ENCODE data around the gene PLEKHN1.
"Not testable (repeated sequence)": the region's sequence is repeated elsewhere in the genome, so short reads cannot be mapped to it uniquely, and the experiment has no call there.

PLEKHN1 gene

GRCh38 chr1:1003618-1004419 is 37.5 kb downstream of the PLEKHN1 start:
- no peak for TF ChIP-seq Cebpa-rat (IDR thresholded peaks at IDR 0.05)
- peaks cover 70% of the 10 kb centered on the region for H3K4me1 ChIP-seq
- H3K36me3 ChIP-seq: no peaks in the 10 kb centered on the region
- no peak overlapping the region for H3K27ac ChIP-seq
- H3K9me3 ChIP-seq: no peaks in the 10 kb centered on the region
- H3K4me2 ChIP-seq: peak overlapping the region; percentile 88
- peaks cover 45% of the 10 kb centered on the region for H4K20me1 ChIP-seq
- no peak overlapping the region for H3K4me3 ChIP-seq
- peaks cover 58% of the 10 kb centered on the region for H3K27me3 ChIP-seq
- H3K9ac ChIP-seq: 0 out of 2 replicates have a peak overlapping the region, but pooled peaks have one; percentile 49

- Histone ChIP-seq H3K4me3 (no peak overlapping the region), H3K9me3 (no peaks in the 10 kb centered on the region), H3K4me1 (peaks cover 64% of the 10 kb centered on the region), H3K27me3 (peaks cover 52% of the 10 kb centered on the region), H3K27ac (peak overlapping the region; percentile 68), H3K36me3 (no peaks in the 10 kb centered on the region), H3K9ac (0 out of 2 replicates have a peak overlapping the region, but pooled peaks have one; percentile 49), H3K4me2 (peak overlapping the region; percentile 88), H4K20me1 (peaks cover 39% of the 10 kb centered on the region)
- TF ChIP-seq Cebpa-rat (IDR thresholded peaks at IDR 0.05): no peak
These were observed 38.1 kb downstream of the PLEKHN1 start for GRCh38 chr1:1004420-1004779.

GRCh38 chr1:1004780-1005697 is 38.8 kb downstream of the PLEKHN1 start:
- H3K4me2 ChIP-seq: peak overlapping the region; percentile 88

GRCh38 chr1:1005774-1006304 is 39.6 kb downstream of the PLEKHN1 start:
- no peak for TF ChIP-seq Cebpa-rat (IDR thresholded peaks at IDR 0.05)
- Histone ChIP-seq H4K20me1 (peaks cover 26% of the 10 kb centered on the region; the same call in 1 of the 2 replicates), H3K4me3 (no peak overlapping the region), H3K4me2 (peak overlapping the region; percentile 88), H3K36me3 (no peaks in the 10 kb centered on the region), H3K9me3 (peaks cover 4% of the 10 kb centered on the region; the same call in 1 of the 2 replicates), H3K27me3 (peaks cover 37% of the 10 kb centered on the region), H3K9ac (no peak overlapping the region), H3K27ac (peak overlapping the region; percentile 68; the same call in 1 of the 2 replicates), H3K4me1 (peaks cover 50% of the 10 kb centered on the region)

More at GRCh38 chr1:1004780-1005697, 38.8 kb downstream of the PLEKHN1 start:
- H3K27me3 ChIP-seq: peaks cover 45% of the 10 kb centered on the region
- peaks cover 33% of the 10 kb centered on the region for H4K20me1 ChIP-seq
- TF ChIP-seq Cebpa-rat (IDR thresholded peaks at IDR 0.05): no peak
- peaks cover 4% of the 10 kb centered on the region; the same call in 1 of the 2 replicates for H3K9me3 ChIP-seq
- H3K36me3 ChIP-seq: no peaks in the 10 kb centered on the region
- peak overlapping the region; percentile 68 for H3K27ac ChIP-seq
- 0 out of 2 replicates have a peak overlapping the region, but pooled peaks have one; percentile 7 for H3K4me3 ChIP-seq
- peaks cover 58% of the 10 kb centered on the region for H3K4me1 ChIP-seq
- peak overlapping the region; percentile 49; the same call in 1 of the 2 replicates for H3K9ac ChIP-seq

- Histone ChIP-seq H4K20me1 (peaks cover 21% of the 10 kb centered on the region; the same call in 1 of the 2 replicates), H3K9ac (no peak overlapping the region), H3K4me1 (peaks cover 43% of the 10 kb centered on the region), H3K4me2 (no peak overlapping the region), H3K9me3 (peaks cover 4% of the 10 kb centered on the region; the same call in 1 of the 2 replicates), H3K27ac (0 out of 2 replicates have a peak overlapping the region, but pooled peaks have one; percentile 68), H3K27me3 (peaks cover 30% of the 10 kb centered on the region), H3K36me3 (no peaks in the 10 kb centered on the region), H3K4me3 (no peak overlapping the region)
- no peak for TF ChIP-seq Cebpa-rat (IDR thresholded peaks at IDR 0.05)
These were observed 40.2 kb downstream of the PLEKHN1 start for GRCh38 chr1:1006305-1007159.

- not testable (repeated sequence) for H3K36me3 ChIP-seq, H3K27ac ChIP-seq, H3K9me3 ChIP-seq, H3K4me3 ChIP-seq, H3K4me2 ChIP-seq, H4K20me1 ChIP-seq, H3K9ac ChIP-seq, H3K27me3 ChIP-seq
- H3K4me1 ChIP-seq: peaks cover 39% of the 10 kb centered on the region
These were observed 43.8 kb downstream of the PLEKHN1 start for GRCh38 chr1:1010131-1010530.

- TF ChIP-seq Cebpa-rat (IDR thresholded peaks at IDR 0.05): no peak
- H3K9me3 ChIP-seq: peaks cover 4% of the 10 kb centered on the region; the same call in 1 of the 2 replicates
- no peaks in the 10 kb centered on the region for H3K27me3 ChIP-seq
- no peak overlapping the region for H3K27ac ChIP-seq
- H3K4me3 ChIP-seq: no peak overlapping the region
- H3K4me1 ChIP-seq: peaks cover 37% of the 10 kb centered on the region
- no peak overlapping the region for H3K4me2 ChIP-seq
- H3K36me3 ChIP-seq: no peaks in the 10 kb centered on the region
- no peak overlapping the region for H3K9ac ChIP-seq
- H4K20me1 ChIP-seq: no peaks in the 10 kb centered on the region
These were observed 45.2 kb downstream of the PLEKHN1 start for GRCh38 chr1:1011396-1011949.

- H3K27me3 ChIP-seq, H3K36me3 ChIP-seq, H3K9me3 ChIP-seq, H4K20me1 ChIP-seq: not testable (repeated sequence)
- peak overlapping the region; percentile 80 for H3K9ac ChIP-seq
- peaks cover 42% of the 10 kb centered on the region for H3K4me1 ChIP-seq
- peak overlapping the region; percentile 75 for H3K4me3 ChIP-seq
- H3K4me2 ChIP-seq: peak overlapping the region; percentile 98
- peak overlapping the region; percentile 83 for H3K27ac ChIP-seq
These were observed 46.4 kb downstream of the PLEKHN1 start for GRCh38 chr1:1012736-1013104.

Data from BLaER1 (cell line).